Omental fat pad (tissue), 4 donors: ENCODE results near the gene TOR4A. TPM values are rescaled to one million over a fixed set of nuclear protein-coding genes. Genes with fewer than 3 reads are reported as not detected.

ENCODE experiments used
- ATAC-seq: fragments of 150-250 bp; one replicate; pipeline ENCODE4 v1.9.1; 2016; ENCODE audit warnings: mild to moderate bottlenecking, moderate library complexity; ENCODE audit not compliant: low FRiP score
- DNase-seq: peaks from one replicate; pipeline ENCODE4 v3.0.0-alpha.2; 2019; ENCODE audit warnings: low spot score
- CTCF ChIP-seq, 3 donors: fragments of 450-650 bp; IDR thresholded peaks; one replicate each; pipeline ENCODE4 v1.5.1; 2016 to 2017; ENCODE audit warnings: antibody characterized with exemption in 3 of 3, mild to moderate bottlenecking in 3 of 3, moderate library complexity in 2 of 3
- total RNA-seq, 4 donors: library from RNA; depleted of rRNA; stranded (reverse); fragments of >200 nt; gene quantifications; one replicate each; pipeline ENCODE4 v1.1.0, GENCODE V29; 2016

TOR4A gene
- total RNA-seq, 4 donors from 2014 or later = 9.8 to 17.7 (median 11.6) TPM

GRCh38 chr9:137278721-137279711 is 1.5 kb downstream of the TOR4A start:
- no peak for TF ChIP-seq CTCF (IDR thresholded peaks at IDR 0.05)
- no peak for DNase-seq
- no peak for ATAC-seq

- TF ChIP-seq CTCF (IDR thresholded peaks at IDR 0.05) = no peak
- no peak for ATAC-seq
- DNase-seq = no peak
Observed at GRCh38 chr9:137279741-137280473, 2.4 kb downstream of the TOR4A start.

GRCh38 chr9:137280474-137281344 is 3.2 kb downstream of the TOR4A start:
- no peak for TF ChIP-seq CTCF (IDR thresholded peaks at IDR 0.05)
- no peak for ATAC-seq
- no peak for DNase-seq

- no peak for DNase-seq
- no peak for TF ChIP-seq CTCF (IDR thresholded peaks at IDR 0.05)
- no peak for ATAC-seq
Observed at GRCh38 chr9:137281345-137282116, 4.0 kb downstream of the TOR4A start.

- ATAC-seq (peak; percentile 87), DNase-seq (no peak)
- TF ChIP-seq CTCF (IDR thresholded peaks at IDR 0.05) = no peak
Observed at GRCh38 chr9:137286975-137287383, 9.5 kb downstream of the TOR4A start.

- DNase-seq (no peak), ATAC-seq (no peak)
- no peak for TF ChIP-seq CTCF (IDR thresholded peaks at IDR 0.05)
Observed at GRCh38 chr9:137293094-137293481, 15.6 kb downstream of the TOR4A start.
